A673 (cell line): ENCODE results near the gene HMGXB3. TPM values are rescaled to one million over a fixed set of nuclear protein-coding genes. Genes with fewer than 3 reads are reported as not detected.

Source experiments
- BruUV-seq: library from RNA; stranded (reverse); fragments of 400-500 nt; replicated peaks from 2 replicates; lab custom pipeline; 2021; lab: Mats Ljungman, UMichigan
- CTCF ChIA-PET: fragments of 300-600 bp; sonication (Branson Sonifier 250); formaldehyde crosslinking; loops from one replicate; lab custom pipeline; 2022; ENCODE audit warnings: antibody characterized with exemption; lab: Charles Lee
- POLR2A ChIA-PET: fragments of 300-600 bp; sonication (Branson Sonifier 250); formaldehyde crosslinking; loops from one replicate; lab custom pipeline; 2022; ENCODE audit warnings: antibody characterized with exemption; ENCODE audit not compliant: low non-redundant PET; lab: Charles Lee
- DNase-seq: peaks from one replicate; pipeline ENCODE4 v3.0.0-alpha.2; 2015; ENCODE audit warnings: low spot score
- H3K27ac ChIP-seq: fragments of 200-600 bp; sonication (generic); 2 replicates; pipeline ENCODE4 v1.5.1; 2016; ENCODE audit warnings: mixed run types, low read depth, mild to moderate bottlenecking, mixed read lengths, antibody characterized with exemption, low read length; ENCODE audit not compliant: poor library complexity, severe bottlenecking
- H3K27me3 ChIP-seq: fragments of 200-600 bp; sonication (generic); replicated peaks from 2 replicates; pipeline ENCODE4 v1.6.1; 2017; ENCODE audit warnings: mixed run types, low read depth, mild to moderate bottlenecking, mixed read lengths, antibody characterized with exemption, low read length; ENCODE audit not compliant: insufficient read depth, poor library complexity
- H3K36me3 ChIP-seq: fragments of 200-600 bp; sonication (generic); 2 replicates; pipeline ENCODE4 v1.6.1; 2016; ENCODE audit warnings: mixed run types, mild to moderate bottlenecking, mixed read lengths, antibody characterized with exemption, low read length; ENCODE audit not compliant: insufficient read depth, poor library complexity, severe bottlenecking
- H3K4me1 ChIP-seq: fragments of 200-600 bp; sonication (generic); 2 replicates; pipeline ENCODE4 v1.6.1; 2017; ENCODE audit warnings: mixed run types, mild to moderate bottlenecking, mixed read lengths, antibody characterized with exemption, low read length; ENCODE audit not compliant: insufficient read depth, poor library complexity, severe bottlenecking
- H3K4me3 ChIP-seq: fragments of 200-600 bp; sonication (generic); 2 replicates; pipeline ENCODE4 v1.5.1; 2016; ENCODE audit warnings: low read depth, mixed run types, mild to moderate bottlenecking, mixed read lengths, low read length; ENCODE audit not compliant: poor library complexity, severe bottlenecking
- H3K9me3 ChIP-seq: fragments of 200-600 bp; sonication (generic); 2 replicates; pipeline ENCODE4 v1.6.1; 2016; ENCODE audit warnings: mixed run types, low read depth, mild to moderate bottlenecking, mixed read lengths, antibody characterized with exemption, low read length; ENCODE audit not compliant: poor library complexity, severe bottlenecking
- EZH2 ChIP-seq: fragments of 200-600 bp; sonication (generic); IDR thresholded peaks from 2 replicates; pipeline ENCODE4 v1.6.1; 2017; ENCODE audit warnings: borderline replicate concordance, low read depth, mild to moderate bottlenecking, mixed read lengths, antibody characterized with exemption, low read length; ENCODE audit not compliant: poor library complexity, severe bottlenecking
- intact Hi-C: fragments of 100-400 bp; cut with micrococcal nuclease; formaldehyde crosslinking; loops from one replicate; pipeline ENCODE4 v1.10.0; 2022; ENCODE audit not compliant: unreplicated experiment
- total RNA-seq: library from RNA; stranded (reverse); gene quantifications from 2 replicates; pipeline ENCODE4 v1.2.3, GENCODE V29; 2021
- TF ChIP-seq, protein P1 (sequence below): fragments of 300-800, 200-600 bp; sonication (generic); conservative IDR thresholded peaks from 2 replicates; pipeline ENCODE4 v1.5.1; 2017; ENCODE audit warnings: low read depth, mild to moderate bottlenecking, antibody characterized with exemption, low read length, moderate library complexity, mixed read lengths

HMGXB3 gene
- total RNA-seq, 1 experiment from 2014 or later = 52.6 TPM

DNA sequence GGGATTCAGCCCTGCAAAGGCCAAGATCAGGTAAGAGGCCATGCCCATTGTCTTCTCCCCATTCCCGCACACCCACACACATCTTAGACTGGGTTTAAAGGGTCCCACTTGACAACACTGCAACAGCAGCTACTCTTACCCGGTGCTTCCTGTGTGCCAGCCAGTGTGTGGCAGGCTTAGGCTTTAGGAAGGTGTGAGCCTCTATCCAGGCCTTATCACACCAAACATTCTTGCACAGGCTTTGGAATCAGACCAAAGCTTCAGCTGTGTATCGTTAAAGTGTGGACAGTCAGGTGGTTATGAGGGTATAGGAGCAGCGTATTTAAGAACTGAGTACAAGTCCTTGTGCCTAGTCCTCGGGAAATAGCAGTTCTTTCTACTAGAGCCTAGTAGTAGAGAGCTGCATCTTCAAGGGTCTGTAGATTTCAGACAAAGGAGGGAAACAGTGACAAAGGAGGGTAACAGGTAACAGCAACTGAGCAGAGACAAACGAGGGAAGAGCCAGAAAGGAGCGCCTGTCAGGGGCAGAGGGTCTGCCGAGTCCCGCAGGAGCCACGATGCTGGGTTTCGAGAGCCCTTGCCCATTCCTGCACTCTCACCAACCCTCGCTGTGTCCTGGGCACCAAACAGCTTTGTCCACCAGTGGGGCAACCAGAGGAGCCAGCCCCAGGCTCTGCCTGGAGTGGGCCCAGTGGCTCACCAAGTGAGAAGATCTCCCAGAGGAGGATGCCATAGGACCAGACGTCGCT, 55.0 kb downstream of the HMGXB3 start:
- BruUV-seq = no TSS peak
- H3K36me3 ChIP-seq = peaks cover 45% of the 10 kb centered on the region

DNA sequence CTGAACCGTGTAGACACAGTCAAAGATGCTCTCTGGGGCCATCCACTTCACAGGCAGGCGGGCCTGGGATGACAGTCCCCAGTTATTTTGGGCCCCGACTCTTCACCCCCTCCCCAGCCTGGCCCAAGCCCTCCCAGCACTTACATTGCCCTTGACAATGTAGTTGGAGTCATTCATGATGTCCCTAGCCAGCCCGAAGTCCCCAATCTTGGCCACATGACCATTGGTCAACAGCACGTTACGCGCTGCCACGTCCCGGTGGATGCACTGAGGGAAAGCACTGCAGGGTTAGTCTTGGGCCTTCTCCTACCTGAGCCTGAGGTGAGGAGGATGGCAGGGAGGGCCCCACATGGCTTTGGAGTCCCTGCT, 55.5 kb downstream of the HMGXB3 start:
- no TSS peak for BruUV-seq
- peaks cover 40% of the 10 kb centered on the region for H3K36me3 ChIP-seq
- ChIA-PET CTCF (no interaction called here), POLR2A (no interaction called here)
- H3K27ac ChIP-seq = no peak overlapping the region
- TF ChIP-seq EZH2 = no peak
- TF ChIP-seq, protein P1, sequence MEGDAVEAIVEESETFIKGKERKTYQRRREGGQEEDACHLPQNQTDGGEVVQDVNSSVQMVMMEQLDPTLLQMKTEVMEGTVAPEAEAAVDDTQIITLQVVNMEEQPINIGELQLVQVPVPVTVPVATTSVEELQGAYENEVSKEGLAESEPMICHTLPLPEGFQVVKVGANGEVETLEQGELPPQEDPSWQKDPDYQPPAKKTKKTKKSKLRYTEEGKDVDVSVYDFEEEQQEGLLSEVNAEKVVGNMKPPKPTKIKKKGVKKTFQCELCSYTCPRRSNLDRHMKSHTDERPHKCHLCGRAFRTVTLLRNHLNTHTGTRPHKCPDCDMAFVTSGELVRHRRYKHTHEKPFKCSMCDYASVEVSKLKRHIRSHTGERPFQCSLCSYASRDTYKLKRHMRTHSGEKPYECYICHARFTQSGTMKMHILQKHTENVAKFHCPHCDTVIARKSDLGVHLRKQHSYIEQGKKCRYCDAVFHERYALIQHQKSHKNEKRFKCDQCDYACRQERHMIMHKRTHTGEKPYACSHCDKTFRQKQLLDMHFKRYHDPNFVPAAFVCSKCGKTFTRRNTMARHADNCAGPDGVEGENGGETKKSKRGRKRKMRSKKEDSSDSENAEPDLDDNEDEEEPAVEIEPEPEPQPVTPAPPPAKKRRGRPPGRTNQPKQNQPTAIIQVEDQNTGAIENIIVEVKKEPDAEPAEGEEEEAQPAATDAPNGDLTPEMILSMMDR = no peak
- no peak overlapping the region for H3K4me3 ChIP-seq
- intact Hi-C loops = no loop called here
- no peaks in the 10 kb centered on the region for H3K27me3 ChIP-seq
- H3K4me1 ChIP-seq = no peaks in the 10 kb centered on the region
- no peak for DNase-seq
- no peaks in the 10 kb centered on the region for H3K9me3 ChIP-seq

More for the DNA sequence above, 55.0 kb downstream of the HMGXB3 start:
- TF ChIP-seq EZH2 = no peak
- TF ChIP-seq, protein P1 = no peak
- no peaks in the 10 kb centered on the region for H3K27me3 ChIP-seq
- H3K4me3 ChIP-seq = no peak overlapping the region
- no peaks in the 10 kb centered on the region for H3K9me3 ChIP-seq
- DNase-seq = no peak
- no peaks in the 10 kb centered on the region for H3K4me1 ChIP-seq
- intact Hi-C loops = no loop called here
- H3K27ac ChIP-seq = no peak overlapping the region
- ChIA-PET CTCF (no interaction called here), POLR2A (no interaction called here)

DNA sequence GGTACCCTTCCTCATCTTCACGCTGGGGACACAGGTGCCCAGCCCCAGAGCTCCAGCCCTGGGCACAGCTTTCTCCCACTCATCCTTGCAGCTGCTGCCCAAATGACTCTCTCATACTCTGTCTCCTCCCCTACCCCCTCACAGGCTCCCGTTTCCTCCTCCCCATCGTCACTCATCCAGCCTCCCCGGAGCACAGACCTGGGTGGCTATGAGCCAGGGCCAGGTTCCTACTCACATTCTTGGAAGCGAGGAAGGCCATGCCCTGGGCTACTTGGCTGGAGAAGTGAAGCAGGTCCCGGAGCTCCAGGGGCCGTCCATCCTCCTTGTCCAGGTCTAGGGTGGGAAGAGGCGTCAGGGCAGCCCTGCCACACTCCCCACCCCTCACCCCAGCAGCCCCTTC, 56.5 kb downstream of the HMGXB3 start:
- Histone ChIP-seq H3K4me3 (no peak overlapping the region), H3K27ac (no peak overlapping the region), H3K27me3 (no peaks in the 10 kb centered on the region), H3K36me3 (peaks cover 30% of the 10 kb centered on the region), H3K4me1 (no peaks in the 10 kb centered on the region), H3K9me3 (no peaks in the 10 kb centered on the region)
- POLR2A ChIA-PET = no interaction called here
- CTCF ChIA-PET = no interaction called here
- intact Hi-C loops = no loop called here
- DNase-seq = no peak
- BruUV-seq = no TSS peak
- TF ChIP-seq, protein P1 = no peak
- TF ChIP-seq EZH2 = no peak
